ENCODE results near the gene SPTB. TPM values are rescaled to one million over a fixed set of nuclear protein-coding genes. Genes with fewer than 3 reads are reported as not detected.

SPTB gene
- total RNA-seq, 1 donor from 2014 or later: 0.98 TPM

- intact Hi-C loops (cut with DNase I): no loop called here
- no peak for DNase-seq (ENCODE audit: extremely low spot score in 2 of 2)
- H3K36me3 ChIP-seq: no peaks in the 10 kb centered on the region
- TF ChIP-seq POLR2AphosphoS5 (IDR thresholded peaks at IDR 0.05; ENCODE audit: insufficient read depth in 1 of 2, low read depth in 1 of 2): no peak
- no peak for TF ChIP-seq CTCF (IDR thresholded peaks at IDR 0.05)
- TF ChIP-seq POLR2A (IDR thresholded peaks at IDR 0.05): no peak
- no peaks in the 10 kb centered on the region for H3K9me3 ChIP-seq
- H3K4me1 ChIP-seq: no peaks in the 10 kb centered on the region
- H3K27me3 ChIP-seq: no peaks in the 10 kb centered on the region
- H3K4me3 ChIP-seq: no peak overlapping the region
- H3K27ac ChIP-seq: no peak overlapping the region
Measured at GRCh38 chr14:64856529-64857445, 22.9 kb downstream of the SPTB start.

GRCh38 chr14:64855721-64856528 is 23.8 kb downstream of the SPTB start:
- Histone ChIP-seq H3K4me1 (no peaks in the 10 kb centered on the region), H3K27me3 (no peaks in the 10 kb centered on the region), H3K9me3 (no peaks in the 10 kb centered on the region), H3K27ac (no peak overlapping the region), H3K36me3 (no peaks in the 10 kb centered on the region), H3K4me3 (no peak overlapping the region)
- no peak for DNase-seq (ENCODE audit: extremely low spot score in 2 of 2)
- TF ChIP-seq CTCF (IDR thresholded peaks at IDR 0.05) (no peak), POLR2A (IDR thresholded peaks at IDR 0.05) (no peak), POLR2AphosphoS5 (IDR thresholded peaks at IDR 0.05; ENCODE audit: insufficient read depth in 1 of 2, low read depth in 1 of 2) (no peak)
- intact Hi-C loops (cut with DNase I): no loop called here

GRCh38 chr14:64850369-64851137 is 29.2 kb downstream of the SPTB start:
- H3K9me3 ChIP-seq: no peaks in the 10 kb centered on the region
- intact Hi-C loops (cut with DNase I): no loop called here
- H3K4me3 ChIP-seq: no peak overlapping the region
- no peak for TF ChIP-seq CTCF (IDR thresholded peaks at IDR 0.05)
- TF ChIP-seq POLR2AphosphoS5 (IDR thresholded peaks at IDR 0.05; ENCODE audit: insufficient read depth in 1 of 2, low read depth in 1 of 2): no peak
- no peak for TF ChIP-seq POLR2A (IDR thresholded peaks at IDR 0.05)
- H3K27ac ChIP-seq: no peak overlapping the region
- no peaks in the 10 kb centered on the region for H3K27me3 ChIP-seq
- H3K4me1 ChIP-seq: no peaks in the 10 kb centered on the region
- no peak for DNase-seq (ENCODE audit: extremely low spot score in 2 of 2)
- no peaks in the 10 kb centered on the region for H3K36me3 ChIP-seq

- Histone ChIP-seq H3K27me3 (no peaks in the 10 kb centered on the region), H3K4me1 (no peaks in the 10 kb centered on the region), H3K36me3 (no peaks in the 10 kb centered on the region), H3K9me3 (no peaks in the 10 kb centered on the region), H3K4me3 (no peak overlapping the region), H3K27ac (no peak overlapping the region)
- TF ChIP-seq CTCF (IDR thresholded peaks at IDR 0.05) (no peak), POLR2AphosphoS5 (IDR thresholded peaks at IDR 0.05; ENCODE audit: insufficient read depth in 1 of 2, low read depth in 1 of 2) (no peak), POLR2A (IDR thresholded peaks at IDR 0.05) (no peak)
- intact Hi-C loops (cut with DNase I): no loop called here
- DNase-seq (ENCODE audit: extremely low spot score in 2 of 2): no peak
Measured at GRCh38 chr14:64849940-64850339, 29.8 kb downstream of the SPTB start.
